ENCODE results near the gene TUBA4B.

- TF ChIP-seq, protein P1, sequence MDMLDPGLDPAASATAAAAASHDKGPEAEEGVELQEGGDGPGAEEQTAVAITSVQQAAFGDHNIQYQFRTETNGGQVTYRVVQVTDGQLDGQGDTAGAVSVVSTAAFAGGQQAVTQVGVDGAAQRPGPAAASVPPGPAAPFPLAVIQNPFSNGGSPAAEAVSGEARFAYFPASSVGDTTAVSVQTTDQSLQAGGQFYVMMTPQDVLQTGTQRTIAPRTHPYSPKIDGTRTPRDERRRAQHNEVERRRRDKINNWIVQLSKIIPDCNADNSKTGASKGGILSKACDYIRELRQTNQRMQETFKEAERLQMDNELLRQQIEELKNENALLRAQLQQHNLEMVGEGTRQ (IDR thresholded peaks at IDR 0.05; ENCODE audit: low read depth, low read length): no peak
- no peak for TF ChIP-seq ELK1 (IDR thresholded peaks at IDR 0.05; ENCODE audit: borderline replicate concordance, low read depth, low read length)
- no peak for TF ChIP-seq POLR2A (IDR thresholded peaks at IDR 0.05; ENCODE audit: low read depth, low read length)
- no peak for TF ChIP-seq CTCF (conservative IDR thresholded peaks at IDR 0.05; ENCODE audit: low read depth, low read length)
- no peak for TF ChIP-seq MAZ (IDR thresholded peaks at IDR 0.05; ENCODE audit: borderline replicate concordance, low read depth, low read length)
- no peak for TF ChIP-seq RFX5 (IDR thresholded peaks at IDR 0.05; ENCODE audit: low read depth, low read length)
Measured at GRCh38 chr2:219228041-219228910, 24.8 kb upstream of the TUBA4B start.
